Neural progenitor cell (in vitro differentiated cells): Measurements from ENCODE around the gene ASF1A. TPM values are rescaled to one million over a fixed set of nuclear protein-coding genes. Genes with fewer than 3 reads are reported as not detected.

ENCODE experiments used
- DNase-seq: peaks from one replicate; pipeline ENCODE4 v3.0.0-alpha.2; 2016; ENCODE audit warnings: low spot score
- H2AFZ ChIP-seq: fragments of 200-600 bp; sonication (generic); replicated peaks from 2 replicates; pipeline ENCODE4 v1.6.1; 2016; ENCODE audit warnings: antibody characterized with exemption
- H3F3A ChIP-seq: fragments of 200-600 bp; sonication (generic); 2 replicates; pipeline ENCODE4 v1.6.1; 2016; ENCODE audit warnings: antibody characterized with exemption, low read depth
- H3K27ac ChIP-seq: fragments of 200-600 bp; sonication (generic); 2 replicates; pipeline ENCODE4 v1.5.1; 2016; ENCODE audit warnings: mild to moderate bottlenecking
- H3K27me3 ChIP-seq: fragments of 200-600 bp; sonication (generic); 2 replicates; pipeline ENCODE4 v1.6.1; 2016; ENCODE audit warnings: mild to moderate bottlenecking, moderate library complexity
- H3K36me3 ChIP-seq: fragments of 200-600 bp; sonication (generic); 2 replicates; pipeline ENCODE4 v1.5.1; 2016
- H3K4me1 ChIP-seq: fragments of 200-600 bp; sonication (generic); 2 replicates; pipeline ENCODE4 v1.6.1; 2016; ENCODE audit warnings: mixed run types
- H3K4me2 ChIP-seq: fragments of 200-600 bp; sonication (generic); 2 replicates; pipeline ENCODE4 v1.6.1; 2016
- H3K4me3 ChIP-seq: fragments of 200-600 bp; sonication (generic); 2 replicates; pipeline ENCODE4 v1.5.1; 2016
- H3K79me2 ChIP-seq: fragments of 200-600 bp; sonication (generic); 2 replicates; pipeline ENCODE4 v1.6.1; 2016; ENCODE audit warnings: low read depth
- H3K9ac ChIP-seq: fragments of 200-600 bp; sonication (generic); 2 replicates; pipeline ENCODE4 v1.6.1; 2016
- H3K9me3 ChIP-seq: fragments of 200-600 bp; sonication (generic); 2 replicates; pipeline ENCODE4 v1.5.1; 2016; ENCODE audit warnings: low read depth
- H4K20me1 ChIP-seq: fragments of 200-600 bp; sonication (generic); 2 replicates; pipeline ENCODE4 v1.6.1; 2016; ENCODE audit warnings: low read depth
- H3K27ac Mint-ChIP-seq: 3 replicates; pipeline ENCODE4 v1.8.0; 2021; ENCODE audit warnings: mixed read lengths
- H3K27me3 Mint-ChIP-seq: 2 replicates; pipeline ENCODE4 v1.8.0; 2022; ENCODE audit warnings: low read depth, mild to moderate bottlenecking, inconsistent platforms, moderate library complexity, mixed read lengths; ENCODE audit not compliant: insufficient read depth
- H3K36me3 Mint-ChIP-seq: 3 replicates; pipeline ENCODE4 v1.8.0; 2021; ENCODE audit warnings: mixed read lengths
- H3K4me1 Mint-ChIP-seq: 3 replicates; pipeline ENCODE4 v1.8.0; 2021; ENCODE audit warnings: mixed read lengths
- H3K4me3 Mint-ChIP-seq: 3 replicates; pipeline ENCODE4 v1.8.0; 2021; ENCODE audit warnings: mild to moderate bottlenecking, moderate library complexity, mixed read lengths
- H3K9me3 Mint-ChIP-seq: 3 replicates; pipeline ENCODE4 v1.8.0; 2020; ENCODE audit warnings: mixed read lengths
- EZH2 ChIP-seq: fragments of 200-600 bp; sonication (generic); IDR thresholded peaks from 2 replicates; pipeline ENCODE4 v1.6.1; 2017; ENCODE audit warnings: antibody characterized with exemption, mild to moderate bottlenecking, moderate library complexity
- EZH2phosphoT487 ChIP-seq: fragments of 200-600 bp; sonication (generic); IDR thresholded peaks from 2 replicates; pipeline ENCODE4 v1.6.1; 2017; ENCODE audit warnings: antibody characterized with exemption
- total RNA-seq: library from RNA; depleted of rRNA; stranded (reverse); fragments of >200 nt; gene quantifications from 2 replicates; pipeline ENCODE4 v1.2.3, GENCODE V29; 2015; ENCODE audit warnings: low replicate concordance
- TF ChIP-seq, protein P1 (sequence below): fragments of 200-600 bp; sonication (generic); IDR thresholded peaks from 2 replicates; pipeline ENCODE4 v1.5.1; 2017; ENCODE audit warnings: antibody characterized with exemption, mild to moderate bottlenecking

The ASF1A gene
- total RNA-seq, 1 donor from 2014 or later, result 54.8 TPM

DNA sequence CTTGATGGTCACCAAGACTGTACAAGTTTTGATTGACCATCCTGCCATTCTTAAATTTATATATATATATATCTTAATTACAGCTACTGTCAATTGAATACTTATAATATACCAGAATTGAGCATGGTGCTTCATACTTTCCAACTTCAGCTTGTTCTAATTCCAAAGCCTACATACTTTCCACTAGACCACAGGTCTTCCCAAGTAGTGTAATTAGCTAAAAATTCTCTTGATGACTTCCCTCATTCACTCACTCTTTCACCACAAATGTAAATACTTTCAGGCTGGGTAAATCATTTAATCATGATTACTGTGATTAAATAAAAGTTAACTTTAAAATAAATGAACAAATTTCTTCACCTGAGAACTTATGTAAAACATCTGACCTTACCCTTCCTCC lies 3.4 kb downstream of the ASF1A start:
- no peak overlapping the region for H2AFZ ChIP-seq
- H3K36me3 Mint-ChIP-seq, result peaks cover 29% of the 10 kb centered on the region
- no peaks in the 10 kb centered on the region for H3K9me3 ChIP-seq
- no peak for TF ChIP-seq EZH2
- TF ChIP-seq EZH2phosphoT487, result no peak
- TF ChIP-seq, protein P1, sequence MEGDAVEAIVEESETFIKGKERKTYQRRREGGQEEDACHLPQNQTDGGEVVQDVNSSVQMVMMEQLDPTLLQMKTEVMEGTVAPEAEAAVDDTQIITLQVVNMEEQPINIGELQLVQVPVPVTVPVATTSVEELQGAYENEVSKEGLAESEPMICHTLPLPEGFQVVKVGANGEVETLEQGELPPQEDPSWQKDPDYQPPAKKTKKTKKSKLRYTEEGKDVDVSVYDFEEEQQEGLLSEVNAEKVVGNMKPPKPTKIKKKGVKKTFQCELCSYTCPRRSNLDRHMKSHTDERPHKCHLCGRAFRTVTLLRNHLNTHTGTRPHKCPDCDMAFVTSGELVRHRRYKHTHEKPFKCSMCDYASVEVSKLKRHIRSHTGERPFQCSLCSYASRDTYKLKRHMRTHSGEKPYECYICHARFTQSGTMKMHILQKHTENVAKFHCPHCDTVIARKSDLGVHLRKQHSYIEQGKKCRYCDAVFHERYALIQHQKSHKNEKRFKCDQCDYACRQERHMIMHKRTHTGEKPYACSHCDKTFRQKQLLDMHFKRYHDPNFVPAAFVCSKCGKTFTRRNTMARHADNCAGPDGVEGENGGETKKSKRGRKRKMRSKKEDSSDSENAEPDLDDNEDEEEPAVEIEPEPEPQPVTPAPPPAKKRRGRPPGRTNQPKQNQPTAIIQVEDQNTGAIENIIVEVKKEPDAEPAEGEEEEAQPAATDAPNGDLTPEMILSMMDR, result no peak
- H3K4me3 Mint-ChIP-seq, result no peak overlapping the region
- peaks cover 35% of the 10 kb centered on the region for H3K4me1 ChIP-seq
- H3K4me3 ChIP-seq, result peak overlapping the region; percentile 15
- peaks cover 40% of the 10 kb centered on the region for H3K4me1 Mint-ChIP-seq
- H3K27ac ChIP-seq, result no peak overlapping the region
- H3K27me3 ChIP-seq, result no peaks in the 10 kb centered on the region
- DNase-seq, result no peak
- peaks cover 9% of the 10 kb centered on the region for H3F3A ChIP-seq
- peaks cover 94% of the 10 kb centered on the region for H3K79me2 ChIP-seq
- peak overlapping the region; percentile 92 for H3K4me2 ChIP-seq
- peaks cover 56% of the 10 kb centered on the region for H4K20me1 ChIP-seq
- no peak overlapping the region for H3K27ac Mint-ChIP-seq
- H3K36me3 ChIP-seq, result peaks cover 7% of the 10 kb centered on the region
- no peak overlapping the region for H3K9ac ChIP-seq
- peaks cover 3% of the 10 kb centered on the region for H3K9me3 Mint-ChIP-seq
- no peaks in the 10 kb centered on the region for H3K27me3 Mint-ChIP-seq

DNA sequence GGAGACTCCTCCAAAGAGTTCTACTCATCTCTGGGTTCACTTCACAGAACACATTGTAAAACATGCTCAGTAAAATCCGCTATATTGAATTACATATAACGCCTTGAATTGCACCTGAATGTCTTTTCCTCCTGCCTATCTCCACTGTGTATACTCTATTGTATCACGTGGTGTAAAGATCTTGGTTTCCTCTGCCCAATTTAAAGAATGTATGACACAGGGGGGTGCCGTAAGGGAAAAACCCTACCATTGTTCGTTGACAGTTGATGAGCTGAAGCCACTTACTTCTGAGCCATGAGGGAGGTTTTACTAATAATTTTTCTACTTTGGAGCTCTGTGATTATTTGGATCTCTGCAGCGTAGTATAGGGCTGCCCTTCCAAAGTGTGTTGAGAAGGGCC lies 6.0 kb downstream of the ASF1A start:
- H2AFZ ChIP-seq, result no peak overlapping the region
- H3K27ac ChIP-seq, result no peak overlapping the region
- H4K20me1 ChIP-seq, result peaks cover 66% of the 10 kb centered on the region
- TF ChIP-seq EZH2 (no peak), EZH2phosphoT487 (no peak)
- TF ChIP-seq, protein P1, result no peak
- H3K9me3 Mint-ChIP-seq, result no peaks in the 10 kb centered on the region
- H3K36me3 Mint-ChIP-seq, result peaks cover 40% of the 10 kb centered on the region
- no peak overlapping the region for H3K4me3 ChIP-seq
- H3K27me3 Mint-ChIP-seq, result no peaks in the 10 kb centered on the region
- no peaks in the 10 kb centered on the region for H3K9me3 ChIP-seq
- peaks cover 100% of the 10 kb centered on the region for H3K79me2 ChIP-seq
- H3F3A ChIP-seq, result no peaks in the 10 kb centered on the region
- H3K4me2 ChIP-seq, result peak overlapping the region; percentile 53
- H3K4me1 ChIP-seq, result peaks cover 27% of the 10 kb centered on the region
- peak; percentile 37 for DNase-seq
- no peak overlapping the region for H3K9ac ChIP-seq
- H3K27ac Mint-ChIP-seq, result no peak overlapping the region
- H3K36me3 ChIP-seq, result peaks cover 7% of the 10 kb centered on the region
- H3K4me3 Mint-ChIP-seq, result no peak overlapping the region
- H3K27me3 ChIP-seq, result no peaks in the 10 kb centered on the region
- peaks cover 28% of the 10 kb centered on the region for H3K4me1 Mint-ChIP-seq

DNA sequence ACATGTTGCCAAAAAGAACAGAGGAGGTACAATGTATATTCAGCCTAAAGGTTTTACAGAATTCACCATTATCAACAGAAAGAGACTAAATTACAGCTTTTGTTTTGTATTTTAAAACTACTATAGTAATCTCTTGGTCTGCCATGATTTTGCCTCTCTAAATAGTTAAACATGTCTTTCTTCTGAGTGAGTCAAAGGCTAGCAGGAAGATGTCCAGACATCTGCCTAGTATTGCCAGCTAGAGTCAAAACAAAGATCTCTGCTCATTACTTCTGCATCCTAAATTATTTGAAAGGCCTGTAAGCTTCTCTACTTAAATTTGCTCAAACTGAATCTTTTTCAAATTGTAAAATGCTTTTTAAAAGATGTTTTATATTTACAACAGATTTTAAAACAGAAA lies 8.8 kb downstream of the ASF1A start:
- Histone ChIP-seq H4K20me1 (peaks cover 61% of the 10 kb centered on the region), H3K27ac (no peak overlapping the region), H2AFZ (no peak overlapping the region), H3F3A (no peaks in the 10 kb centered on the region), H3K9me3 (no peaks in the 10 kb centered on the region), H3K4me3 (no peak overlapping the region), H3K4me2 (no peak overlapping the region), H3K36me3 (peaks cover 14% of the 10 kb centered on the region), H3K79me2 (peaks cover 86% of the 10 kb centered on the region), H3K27me3 (no peaks in the 10 kb centered on the region), H3K4me1 (peaks cover 13% of the 10 kb centered on the region), H3K9ac (no peak overlapping the region)
- DNase-seq, result no peak
- TF ChIP-seq, protein P1, result no peak
- no peak for TF ChIP-seq EZH2phosphoT487
- TF ChIP-seq EZH2, result no peak
- peaks cover 55% of the 10 kb centered on the region for H3K36me3 Mint-ChIP-seq
- peaks cover 19% of the 10 kb centered on the region for H3K4me1 Mint-ChIP-seq
- no peaks in the 10 kb centered on the region for H3K27me3 Mint-ChIP-seq
- H3K4me3 Mint-ChIP-seq, result no peak overlapping the region
- no peak overlapping the region for H3K27ac Mint-ChIP-seq
- no peaks in the 10 kb centered on the region for H3K9me3 Mint-ChIP-seq
